Measurements from ENCODE around the gene RPUSD3. TPM values are rescaled to one million over a fixed set of nuclear protein-coding genes. Genes with fewer than 3 reads are reported as not detected.
"Not testable (repeated sequence)": the region's sequence is repeated elsewhere in the genome, so short reads cannot be mapped to it uniquely, and the experiment has no call there.

The RPUSD3 gene
- total RNA-seq, 1 experiment from 2014 or later = 54.1 TPM

DNA sequence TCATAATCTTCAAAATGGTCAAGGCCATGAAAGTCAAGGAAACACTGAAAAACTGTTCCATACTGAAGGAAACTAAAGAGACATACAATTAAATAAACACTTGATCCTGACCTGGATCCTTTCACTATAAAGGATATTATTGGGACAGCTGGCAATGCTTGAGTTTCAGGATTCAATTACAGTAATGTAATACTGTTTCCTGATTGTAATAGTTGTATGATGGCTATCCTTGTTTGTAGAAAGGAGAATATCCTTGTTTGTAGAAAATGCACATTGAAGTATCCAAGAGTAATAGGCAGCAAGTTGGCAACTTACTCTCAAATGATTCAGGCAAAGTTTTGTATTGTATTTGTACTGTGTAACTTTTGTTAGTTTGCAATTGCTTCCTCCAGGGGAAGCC, 31.6 kb upstream of the RPUSD3 start:
- peak; percentile 45 for ATAC-seq
- H2AFZ ChIP-seq (ENCODE audit: low read length) = no peak overlapping the region
- H4K20me1 ChIP-seq (ENCODE audit: low read length) = no peaks in the 10 kb centered on the region
- peaks cover 26% of the 10 kb centered on the region for H3K4me1 ChIP-seq (ENCODE audit: insufficient read depth, low read length)
- H3K4me2 ChIP-seq (ENCODE audit: low read length) = no peak overlapping the region
- H3K9ac ChIP-seq (ENCODE audit: low read length) = no peak overlapping the region
- no peaks in the 10 kb centered on the region for H3K36me3 ChIP-seq (ENCODE audit: low read depth, low read length)
- TF ChIP-seq, protein P1, sequence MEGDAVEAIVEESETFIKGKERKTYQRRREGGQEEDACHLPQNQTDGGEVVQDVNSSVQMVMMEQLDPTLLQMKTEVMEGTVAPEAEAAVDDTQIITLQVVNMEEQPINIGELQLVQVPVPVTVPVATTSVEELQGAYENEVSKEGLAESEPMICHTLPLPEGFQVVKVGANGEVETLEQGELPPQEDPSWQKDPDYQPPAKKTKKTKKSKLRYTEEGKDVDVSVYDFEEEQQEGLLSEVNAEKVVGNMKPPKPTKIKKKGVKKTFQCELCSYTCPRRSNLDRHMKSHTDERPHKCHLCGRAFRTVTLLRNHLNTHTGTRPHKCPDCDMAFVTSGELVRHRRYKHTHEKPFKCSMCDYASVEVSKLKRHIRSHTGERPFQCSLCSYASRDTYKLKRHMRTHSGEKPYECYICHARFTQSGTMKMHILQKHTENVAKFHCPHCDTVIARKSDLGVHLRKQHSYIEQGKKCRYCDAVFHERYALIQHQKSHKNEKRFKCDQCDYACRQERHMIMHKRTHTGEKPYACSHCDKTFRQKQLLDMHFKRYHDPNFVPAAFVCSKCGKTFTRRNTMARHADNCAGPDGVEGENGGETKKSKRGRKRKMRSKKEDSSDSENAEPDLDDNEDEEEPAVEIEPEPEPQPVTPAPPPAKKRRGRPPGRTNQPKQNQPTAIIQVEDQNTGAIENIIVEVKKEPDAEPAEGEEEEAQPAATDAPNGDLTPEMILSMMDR (conservative IDR thresholded peaks at IDR 0.05; ENCODE audit: low read depth, low read length) = no peak
- no peak for TF ChIP-seq EZH2 (IDR thresholded peaks at IDR 0.05; ENCODE audit: low read length, unreplicated experiment)
- TF ChIP-seq EZH2phosphoT487 (IDR thresholded peaks at IDR 0.05; ENCODE audit: borderline replicate concordance, low read length) = no peak
- no peak for DNase-seq
- no peak overlapping the region for H3K27ac ChIP-seq (ENCODE audit: low read length)
- H3K27me3 ChIP-seq (ENCODE audit: low read length) = no peaks in the 10 kb centered on the region
- H3K79me2 ChIP-seq (ENCODE audit: low read length) = no peaks in the 10 kb centered on the region
- H3F3A ChIP-seq (ENCODE audit: low read length, unreplicated experiment) = peaks cover 4% of the 10 kb centered on the region
- ChIA-PET POLR2A (ENCODE audit: unreplicated experiment) (no interaction called here), CTCF (no interaction called here)
- intact Hi-C loops (cut with micrococcal nuclease) = no loop called here
- no peaks in the 10 kb centered on the region for H3K9me2 ChIP-seq (replicated peaks; ENCODE audit: low read length)
- H3K4me3 ChIP-seq (ENCODE audit: low read length) = no peak overlapping the region
- no peaks in the 10 kb centered on the region for H3K9me3 ChIP-seq (ENCODE audit: low read length)
- BruUV-seq (replicated peaks) = no TSS peak

DNA sequence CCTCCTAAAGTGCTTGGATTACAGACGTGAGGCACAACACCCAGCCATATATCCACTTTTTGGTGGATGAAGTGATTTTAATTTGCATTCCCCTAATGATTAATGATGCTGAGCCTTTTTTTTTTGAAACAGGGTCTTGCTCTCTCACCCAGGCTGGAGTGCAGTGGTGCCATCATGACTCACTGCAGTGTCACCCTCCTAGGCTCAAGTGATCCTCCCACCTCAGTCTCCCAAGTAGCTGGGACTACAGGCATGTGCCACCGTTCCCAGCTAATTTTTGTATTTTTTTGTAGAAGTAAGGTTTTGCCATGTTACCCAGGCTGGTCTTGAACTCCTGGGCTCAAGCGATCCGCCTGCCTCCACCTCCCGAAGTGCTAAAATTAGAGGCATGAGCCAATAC, 28.3 kb upstream of the RPUSD3 start:
- H3K79me2 ChIP-seq (ENCODE audit: low read length); H3K9ac ChIP-seq (ENCODE audit: low read length); H4K20me1 ChIP-seq (ENCODE audit: low read length); H3K4me3 ChIP-seq (ENCODE audit: low read length); intact Hi-C loops (cut with micrococcal nuclease); H3K4me2 ChIP-seq (ENCODE audit: low read length); BruUV-seq (replicated peaks); H3K27ac ChIP-seq (ENCODE audit: low read length); H3F3A ChIP-seq (ENCODE audit: low read length, unreplicated experiment); CTCF ChIA-PET; H3K9me3 ChIP-seq (ENCODE audit: low read length); ATAC-seq; POLR2A ChIA-PET (ENCODE audit: unreplicated experiment); H3K9me2 ChIP-seq (replicated peaks; ENCODE audit: low read length); H3K27me3 ChIP-seq (ENCODE audit: low read length); H3K36me3 ChIP-seq (ENCODE audit: low read depth, low read length); DNase-seq; H2AFZ ChIP-seq (ENCODE audit: low read length): not testable (repeated sequence)
- H3K4me1 ChIP-seq (ENCODE audit: insufficient read depth, low read length) = peaks cover 20% of the 10 kb centered on the region

DNA sequence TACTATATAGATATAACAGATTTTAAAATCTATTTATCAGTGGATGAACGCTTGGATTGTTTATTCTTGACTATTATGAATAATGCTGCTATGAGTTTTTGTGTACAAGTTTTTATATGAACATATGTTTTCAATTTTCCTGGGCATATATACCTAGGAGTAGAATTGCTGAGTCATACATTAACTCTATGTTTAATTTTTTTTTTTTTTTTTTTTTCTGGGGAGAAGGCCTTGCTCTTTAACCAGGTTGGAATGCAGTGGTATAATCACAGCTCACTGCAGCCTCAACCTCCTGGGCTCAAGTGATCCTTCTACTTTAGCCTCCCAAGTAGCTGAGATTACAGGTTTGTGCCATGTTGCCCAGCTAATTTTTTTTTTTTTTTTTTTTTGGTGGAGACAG, 27.2 kb upstream of the RPUSD3 start:
- ChIA-PET POLR2A (ENCODE audit: unreplicated experiment) (interaction anchor here (0.5 to 0.6 kb wide), 4 partner anchors 18 to 85 kb away, joined by 4 to 9 read pairs (median 6); no protein-coding TSS in a partner anchor), CTCF (interaction anchor here (0.6 kb wide), 2 partner anchors 214 to 759 kb away, joined by 5 to 13 read pairs; no protein-coding TSS in a partner anchor)
- Histone ChIP-seq H3K79me2 (ENCODE audit: low read length) (no peaks in the 10 kb centered on the region), H3K9me3 (ENCODE audit: low read length) (no peaks in the 10 kb centered on the region), H3K9ac (ENCODE audit: low read length) (no peak overlapping the region), H3K4me3 (ENCODE audit: low read length) (no peak overlapping the region), H3K9me2 (replicated peaks; ENCODE audit: low read length) (no peaks in the 10 kb centered on the region), H3K36me3 (ENCODE audit: low read depth, low read length) (no peaks in the 10 kb centered on the region), H4K20me1 (ENCODE audit: low read length) (no peaks in the 10 kb centered on the region), H2AFZ (ENCODE audit: low read length) (peak overlapping the region; percentile 57; the same call in 1 of the 2 replicates), H3K27ac (ENCODE audit: low read length) (peak overlapping the region; percentile 54), H3K4me1 (ENCODE audit: insufficient read depth, low read length) (peaks cover 20% of the 10 kb centered on the region), H3K27me3 (ENCODE audit: low read length) (no peaks in the 10 kb centered on the region), H3F3A (ENCODE audit: low read length, unreplicated experiment) (peaks cover 4% of the 10 kb centered on the region), H3K4me2 (ENCODE audit: low read length) (no peak overlapping the region)
- no TSS peak for BruUV-seq (replicated peaks)
- DNase-seq = peak; percentile 65
- ATAC-seq = peak; percentile 68
- intact Hi-C loops (cut with micrococcal nuclease) = no loop called here
- TF ChIP-seq EZH2phosphoT487 (IDR thresholded peaks at IDR 0.05; ENCODE audit: borderline replicate concordance, low read length) = no peak
- no peak for TF ChIP-seq EZH2 (IDR thresholded peaks at IDR 0.05; ENCODE audit: low read length, unreplicated experiment)
- TF ChIP-seq, protein P1 (conservative IDR thresholded peaks at IDR 0.05; ENCODE audit: low read depth, low read length) = no peak

All from PC-3 (cell line).